Measurements from ENCODE around the gene DPH1. TPM values are rescaled to one million over a fixed set of nuclear protein-coding genes. Genes with fewer than 3 reads are reported as not detected.

Gene DPH1
- total and polyA plus RNA-seq, 2 donors, result 16.5 to 26.4 TPM

DNA sequence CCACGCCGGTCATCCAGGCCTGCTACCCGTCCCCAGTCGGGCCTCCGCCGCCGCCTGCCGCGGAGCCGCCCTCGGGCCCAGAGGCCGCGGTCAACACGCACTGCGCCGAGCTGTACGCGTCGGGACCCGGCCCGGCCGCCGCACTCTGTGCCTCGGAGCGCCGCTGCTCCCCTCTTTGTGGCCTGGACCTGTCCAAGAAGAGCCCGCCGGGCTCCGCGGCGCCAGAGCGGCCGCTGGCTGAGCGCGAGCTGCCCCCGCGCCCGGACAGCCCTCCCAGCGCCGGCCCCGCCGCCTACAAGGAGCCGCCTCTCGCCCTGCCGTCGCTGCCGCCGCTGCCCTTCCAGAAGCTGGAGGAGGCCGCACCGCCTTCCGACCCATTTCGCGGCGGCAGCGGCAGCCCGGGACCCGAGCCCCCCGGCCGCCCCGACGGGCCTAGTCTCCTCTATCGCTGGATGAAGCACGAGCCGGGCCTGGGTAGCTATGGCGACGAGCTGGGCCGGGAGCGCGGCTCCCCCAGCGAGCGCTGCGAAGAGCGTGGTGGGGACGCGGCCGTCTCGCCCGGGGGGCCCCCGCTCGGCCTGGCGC, 27.3 kb downstream of the DPH1 start:
- DNase-seq (ENCODE audit: low read depth in 6 of 9, low spot score in 9 of 9), result no peak
- WGBS, result 7% methylated on average over 81 of the region's 81 CpGs
- Histone ChIP-seq H3K4me3 (ENCODE audit: low read length in 2 of 2) (peak overlapping the region in 1 of 2 donors; percentile 45), H3K9me3 (ENCODE audit: control insufficient read depth in 2 of 2, insufficient read depth in 1 of 2, low read length in 1 of 2) (peaks cover 1 to 14% of the 10 kb centered on the region in 2 donors), H3K4me1 (ENCODE audit: control insufficient read depth in 2 of 2, insufficient read depth in 2 of 2, low read length in 2 of 2) (peaks cover 42 to 54% of the 10 kb centered on the region in 2 donors), H3K27me3 (ENCODE audit: control insufficient read depth in 2 of 2, insufficient read depth in 1 of 2, low read length in 1 of 2) (peaks cover 77 to 90% of the 10 kb centered on the region in 2 donors), H3K36me3 (ENCODE audit: control insufficient read depth in 2 of 2, insufficient read depth in 2 of 2, low read length in 1 of 2) (peaks cover 11 to 18% of the 10 kb centered on the region in 2 donors), H3K27ac (ENCODE audit: low read depth in 1 of 2, low read length in 1 of 2) (peak overlapping the region in 1 of 2 donors; percentile 13)

DNA sequence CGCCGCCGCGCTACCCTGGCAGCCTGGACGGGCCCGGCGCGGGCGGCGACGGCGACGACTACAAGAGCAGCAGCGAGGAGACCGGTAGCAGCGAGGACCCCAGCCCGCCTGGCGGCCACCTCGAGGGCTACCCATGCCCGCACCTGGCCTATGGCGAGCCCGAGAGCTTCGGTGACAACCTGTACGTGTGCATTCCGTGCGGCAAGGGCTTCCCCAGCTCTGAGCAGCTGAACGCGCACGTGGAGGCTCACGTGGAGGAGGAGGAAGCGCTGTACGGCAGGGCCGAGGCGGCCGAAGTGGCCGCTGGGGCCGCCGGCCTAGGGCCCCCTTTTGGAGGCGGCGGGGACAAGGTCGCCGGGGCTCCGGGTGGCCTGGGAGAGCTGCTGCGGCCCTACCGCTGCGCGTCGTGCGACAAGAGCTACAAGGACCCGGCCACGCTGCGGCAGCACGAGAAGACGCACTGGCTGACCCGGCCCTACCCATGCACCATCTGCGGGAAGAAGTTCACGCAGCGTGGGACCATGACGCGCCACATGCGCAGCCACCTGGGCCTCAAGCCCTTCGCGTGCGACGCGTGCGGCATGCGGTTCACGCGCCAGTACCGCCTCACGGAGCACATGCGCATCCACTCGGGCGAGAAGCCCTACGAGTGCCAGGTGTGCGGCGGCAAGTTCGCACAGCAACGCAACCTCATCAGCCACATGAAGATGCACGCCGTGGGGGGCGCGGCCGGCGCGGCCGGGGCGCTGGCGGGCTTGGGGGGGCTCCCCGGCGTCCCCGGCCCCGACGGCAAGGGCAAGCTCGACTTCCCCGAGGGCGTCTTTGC, 28.0 kb downstream of the DPH1 start:
- H3K27ac ChIP-seq (ENCODE audit: low read depth in 1 of 2, low read length in 1 of 2), result peak overlapping the region in 1 of 2 donors; percentile 49
- peaks cover 42 to 53% of the 10 kb centered on the region in 2 donors for H3K4me1 ChIP-seq (ENCODE audit: control insufficient read depth in 2 of 2, insufficient read depth in 2 of 2, low read length in 2 of 2)
- peak overlapping the region in 1 of 2 donors; percentile 45 for H3K4me3 ChIP-seq (ENCODE audit: low read length in 2 of 2)
- H3K9me3 ChIP-seq (ENCODE audit: control insufficient read depth in 2 of 2, insufficient read depth in 1 of 2, low read length in 1 of 2), result peaks cover 1 to 14% of the 10 kb centered on the region in 2 donors
- H3K27me3 ChIP-seq (ENCODE audit: control insufficient read depth in 2 of 2, insufficient read depth in 1 of 2, low read length in 1 of 2), result peaks cover 75 to 88% of the 10 kb centered on the region in 2 donors
- DNase-seq (ENCODE audit: low read depth in 6 of 9, low spot score in 9 of 9), result peak in 1 of 9 donors; percentile 59
- H3K36me3 ChIP-seq (ENCODE audit: control insufficient read depth in 2 of 2, insufficient read depth in 2 of 2, low read length in 1 of 2), result peaks cover 11 to 23% of the 10 kb centered on the region in 2 donors
- 27% methylated on average over 98 of the region's 98 CpGs for WGBS

DNA sequence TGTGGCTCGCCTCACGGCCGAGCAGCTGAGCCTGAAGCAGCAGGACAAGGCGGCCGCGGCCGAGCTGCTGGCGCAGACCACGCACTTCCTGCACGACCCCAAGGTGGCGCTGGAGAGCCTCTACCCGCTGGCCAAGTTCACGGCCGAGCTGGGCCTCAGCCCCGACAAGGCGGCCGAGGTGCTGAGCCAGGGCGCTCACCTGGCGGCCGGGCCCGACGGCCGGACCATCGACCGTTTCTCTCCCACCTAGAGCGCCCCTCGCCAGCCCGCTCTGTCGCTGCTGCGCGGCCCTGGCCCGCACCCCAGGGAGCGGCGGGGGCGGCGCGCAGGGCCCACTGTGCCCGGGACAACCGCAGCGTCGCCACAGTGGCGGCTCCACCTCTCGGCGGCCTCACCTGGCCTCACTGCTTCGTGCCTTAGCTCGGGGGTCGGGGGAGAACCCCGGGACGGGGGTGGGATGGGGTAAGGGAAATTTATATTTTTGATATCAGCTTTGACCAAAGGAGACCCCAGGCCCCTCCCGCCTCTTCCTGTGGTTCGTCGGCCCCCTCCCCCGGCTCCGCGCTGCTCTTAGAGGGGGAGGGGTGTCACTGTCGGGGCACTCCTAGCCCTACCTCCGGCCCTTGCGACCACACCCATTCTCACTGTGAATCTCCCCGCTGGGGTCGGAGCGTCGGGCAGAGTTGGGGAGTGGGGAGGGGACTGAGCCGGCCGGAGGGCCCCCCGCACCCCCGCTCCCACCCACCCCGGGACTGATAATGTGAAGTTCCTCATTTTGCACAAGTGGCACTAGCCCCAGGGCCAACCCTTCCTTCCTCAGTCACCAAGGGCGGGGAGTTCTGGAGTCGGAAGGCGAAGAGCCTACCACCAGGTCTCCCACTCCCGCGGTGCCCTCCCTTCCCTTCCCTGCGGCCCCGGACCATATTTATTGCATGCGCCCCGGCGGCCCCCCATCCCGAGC, 28.9 kb downstream of the DPH1 start:
- Histone ChIP-seq H3K4me3 (ENCODE audit: low read length in 2 of 2) (peak overlapping the region; percentile 1 to 29), H3K36me3 (ENCODE audit: control insufficient read depth in 2 of 2, insufficient read depth in 2 of 2, low read length in 1 of 2) (peaks cover 19 to 31% of the 10 kb centered on the region in 2 donors), H3K27ac (ENCODE audit: low read depth in 1 of 2, low read length in 1 of 2) (peak overlapping the region in 1 of 2 donors; percentile 69), H3K27me3 (ENCODE audit: control insufficient read depth in 2 of 2, insufficient read depth in 1 of 2, low read length in 1 of 2) (peaks cover 66 to 79% of the 10 kb centered on the region in 2 donors), H3K9me3 (ENCODE audit: control insufficient read depth in 2 of 2, insufficient read depth in 1 of 2, low read length in 1 of 2) (peaks cover 1 to 14% of the 10 kb centered on the region in 2 donors), H3K4me1 (ENCODE audit: control insufficient read depth in 2 of 2, insufficient read depth in 2 of 2, low read length in 2 of 2) (peaks cover 35 to 48% of the 10 kb centered on the region in 2 donors)
- peak in 2 of 9 donors; percentile 64 to 69 for DNase-seq (ENCODE audit: low read depth in 6 of 9, low spot score in 9 of 9)
- WGBS, result 3% methylated on average over 78 of the region's 78 CpGs

DNA sequence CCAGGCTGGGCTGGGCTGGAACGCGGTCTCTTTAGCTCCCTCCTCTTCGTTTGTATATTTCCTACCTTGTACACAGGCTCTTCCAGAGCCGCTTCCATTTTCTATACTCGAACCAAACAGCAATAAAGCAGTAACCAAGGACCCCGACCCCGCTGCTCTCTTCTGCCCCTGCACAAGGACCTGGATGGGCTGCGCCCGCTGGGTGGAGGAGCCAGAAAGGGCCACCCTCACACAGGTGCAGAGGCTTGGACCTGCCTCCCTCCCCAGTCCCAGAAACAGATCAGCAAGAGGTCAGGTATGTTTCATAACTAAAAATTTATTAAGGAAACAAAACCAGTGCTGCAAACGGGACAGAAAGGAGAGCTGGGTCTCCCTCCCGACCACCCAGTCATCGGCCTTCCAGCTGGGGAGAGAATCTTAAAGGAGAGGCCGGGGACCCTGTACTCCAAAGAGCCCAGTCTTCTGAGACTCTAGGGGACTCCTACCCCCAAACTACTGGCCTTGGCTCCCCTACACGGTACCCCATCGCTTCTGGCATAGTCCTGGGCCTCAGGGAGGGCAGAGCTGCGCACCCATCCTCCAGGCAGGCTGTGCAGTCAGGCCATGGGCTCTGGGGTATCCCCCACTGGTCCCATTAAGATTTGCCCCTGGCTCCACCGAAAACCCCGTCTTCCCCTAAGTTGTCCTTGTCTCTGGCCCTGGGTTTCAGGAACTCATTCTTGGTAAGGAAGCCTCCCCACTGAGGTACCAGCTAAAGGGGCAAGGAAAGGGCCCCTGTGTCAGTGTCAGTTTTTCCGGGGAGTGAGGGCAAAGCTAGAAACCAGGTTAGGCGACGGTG, 29.8 kb downstream of the DPH1 start:
- WGBS, result 54% methylated on average over 21 of the region's 21 CpGs
- Histone ChIP-seq H3K9me3 (ENCODE audit: control insufficient read depth in 2 of 2, insufficient read depth in 1 of 2, low read length in 1 of 2) (peaks cover 1 to 14% of the 10 kb centered on the region in 2 donors), H3K36me3 (ENCODE audit: control insufficient read depth in 2 of 2, insufficient read depth in 2 of 2, low read length in 1 of 2) (peaks cover 28 to 37% of the 10 kb centered on the region in 2 donors), H3K27me3 (ENCODE audit: control insufficient read depth in 2 of 2, insufficient read depth in 1 of 2, low read length in 1 of 2) (peaks cover 57 to 70% of the 10 kb centered on the region in 2 donors), H3K4me1 (ENCODE audit: control insufficient read depth in 2 of 2, insufficient read depth in 2 of 2, low read length in 2 of 2) (peaks cover 29 to 48% of the 10 kb centered on the region in 2 donors), H3K27ac (ENCODE audit: low read depth in 1 of 2, low read length in 1 of 2) (peak overlapping the region in 1 of 2 donors; percentile 51), H3K4me3 (ENCODE audit: low read length in 2 of 2) (peak overlapping the region in 1 of 2 donors; percentile 29)
- DNase-seq (ENCODE audit: low read depth in 6 of 9, low spot score in 9 of 9), result no peak

DNA sequence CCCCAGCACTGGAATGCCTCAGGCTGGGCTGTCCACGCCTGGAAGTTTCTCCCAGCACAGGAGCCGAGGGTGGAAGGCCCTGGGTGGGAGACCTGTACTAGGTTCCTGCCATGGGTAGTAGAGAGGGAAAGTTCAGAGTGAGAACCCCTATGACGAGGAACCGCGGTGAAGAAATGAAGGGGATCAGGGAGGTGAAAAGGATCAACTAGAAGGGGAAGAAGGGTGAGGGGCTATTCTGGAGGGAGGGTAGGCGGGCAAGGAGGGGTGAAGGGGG, 30.4 kb downstream of the DPH1 start:
- Histone ChIP-seq H3K4me1 (ENCODE audit: control insufficient read depth in 2 of 2, insufficient read depth in 2 of 2, low read length in 2 of 2) (peaks cover 24 to 48% of the 10 kb centered on the region in 2 donors), H3K36me3 (ENCODE audit: control insufficient read depth in 2 of 2, insufficient read depth in 2 of 2, low read length in 1 of 2) (peaks cover 34 to 42% of the 10 kb centered on the region in 2 donors)

DNA sequence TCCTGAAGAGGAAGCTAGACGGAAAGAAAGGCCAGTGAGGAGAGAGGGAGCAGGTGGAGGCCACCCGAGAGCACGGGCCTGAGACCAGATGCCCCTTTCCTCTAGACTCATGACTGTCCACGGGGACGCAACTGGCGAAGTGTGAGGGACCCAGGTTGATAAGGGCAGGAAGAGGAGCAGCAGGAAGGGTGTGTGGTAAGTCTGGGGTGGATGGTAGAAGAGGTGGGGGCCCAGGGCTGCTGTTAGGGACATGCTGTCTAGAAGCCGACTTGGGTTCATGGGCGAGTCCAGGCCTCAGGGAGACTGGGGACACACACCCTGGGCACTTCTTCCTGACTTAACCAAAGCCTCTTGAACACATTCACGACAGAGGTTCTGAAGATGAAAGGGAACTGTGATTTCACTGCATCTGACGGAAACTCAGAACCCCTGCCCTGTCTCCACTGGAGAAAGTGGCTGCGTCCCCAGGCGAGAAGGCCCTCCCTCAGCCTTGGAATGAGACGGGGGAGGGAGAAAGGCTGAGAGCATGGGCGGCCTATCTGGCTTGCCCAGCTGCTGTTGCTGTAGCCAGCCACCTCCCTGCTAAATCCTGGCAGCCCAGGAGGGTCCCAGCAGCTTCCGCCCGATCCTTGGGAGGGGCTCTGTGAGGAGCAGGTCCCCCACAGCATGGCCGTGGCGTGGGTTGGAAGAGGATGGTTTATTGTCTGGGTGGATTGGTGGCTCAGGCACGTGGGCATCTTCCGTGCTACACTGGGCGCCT, 30.9 kb downstream of the DPH1 start:
- H3K9me3 ChIP-seq (ENCODE audit: control insufficient read depth in 2 of 2, insufficient read depth in 1 of 2, low read length in 1 of 2), result peaks cover 1 to 14% of the 10 kb centered on the region in 2 donors
- H3K27me3 ChIP-seq (ENCODE audit: control insufficient read depth in 2 of 2, insufficient read depth in 1 of 2, low read length in 1 of 2), result peaks cover 47 to 59% of the 10 kb centered on the region in 2 donors
- WGBS, result 92% methylated on average over 21 of the region's 21 CpGs
- peaks cover 39 to 48% of the 10 kb centered on the region in 2 donors for H3K36me3 ChIP-seq (ENCODE audit: control insufficient read depth in 2 of 2, insufficient read depth in 2 of 2, low read length in 1 of 2)
- peak overlapping the region; percentile 51 to 57 for H3K27ac ChIP-seq (ENCODE audit: low read depth in 1 of 2, low read length in 1 of 2)
- no peak overlapping the region for H3K4me3 ChIP-seq (ENCODE audit: low read length in 2 of 2)
- DNase-seq (ENCODE audit: low read depth in 6 of 9, low spot score in 9 of 9), result no peak
- peaks cover 21 to 51% of the 10 kb centered on the region in 2 donors for H3K4me1 ChIP-seq (ENCODE audit: control insufficient read depth in 2 of 2, insufficient read depth in 2 of 2, low read length in 2 of 2)

More for the DNA sequence above, 30.4 kb downstream of the DPH1 start:
- peaks cover 52 to 64% of the 10 kb centered on the region in 2 donors for H3K27me3 ChIP-seq (ENCODE audit: control insufficient read depth in 2 of 2, insufficient read depth in 1 of 2, low read length in 1 of 2)
- no peak overlapping the region for H3K4me3 ChIP-seq (ENCODE audit: low read length in 2 of 2)
- 96% methylated on average over 6 of the region's 6 CpGs for WGBS
- peak overlapping the region; percentile 32 to 51 for H3K27ac ChIP-seq (ENCODE audit: low read depth in 1 of 2, low read length in 1 of 2)
- H3K9me3 ChIP-seq (ENCODE audit: control insufficient read depth in 2 of 2, insufficient read depth in 1 of 2, low read length in 1 of 2), result peaks cover 1 to 14% of the 10 kb centered on the region in 2 donors
- DNase-seq (ENCODE audit: low read depth in 6 of 9, low spot score in 9 of 9), result no peak

DNA sequence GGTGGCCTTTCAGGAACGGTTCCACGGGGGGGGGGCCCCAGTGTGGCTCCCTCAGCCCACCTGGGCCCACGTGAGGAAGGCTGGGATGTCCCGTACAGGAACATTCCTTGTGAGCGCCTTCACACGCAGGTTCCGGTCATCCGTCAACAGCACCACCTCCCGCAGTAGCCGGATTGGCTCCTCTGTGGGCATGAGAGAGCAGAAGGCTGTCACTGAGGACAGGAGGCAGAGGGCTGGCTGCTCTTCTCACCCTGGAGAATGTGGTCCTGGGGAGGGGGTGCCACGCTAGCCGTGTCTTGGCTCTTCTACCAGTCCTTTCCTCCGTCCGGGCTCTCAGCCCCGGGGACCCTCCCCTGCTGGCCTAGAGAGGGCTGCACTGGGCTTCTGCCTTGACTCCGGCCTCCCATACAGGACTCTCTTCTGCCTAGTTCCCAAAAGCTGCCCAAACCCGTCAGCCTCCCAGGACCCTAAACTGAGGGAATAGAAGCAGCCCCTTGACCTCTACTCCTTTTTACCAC, 31.5 kb downstream of the DPH1 start:
- Histone ChIP-seq H3K27me3 (ENCODE audit: control insufficient read depth in 2 of 2, insufficient read depth in 1 of 2, low read length in 1 of 2) (peaks cover 40 to 52% of the 10 kb centered on the region in 2 donors), H3K27ac (ENCODE audit: low read depth in 1 of 2, low read length in 1 of 2) (peak overlapping the region; percentile 51 to 57), H3K4me3 (ENCODE audit: low read length in 2 of 2) (no peak overlapping the region), H3K4me1 (ENCODE audit: control insufficient read depth in 2 of 2, insufficient read depth in 2 of 2, low read length in 2 of 2) (peaks cover 14 to 47% of the 10 kb centered on the region in 2 donors), H3K36me3 (ENCODE audit: control insufficient read depth in 2 of 2, insufficient read depth in 2 of 2, low read length in 1 of 2) (peaks cover 45 to 54% of the 10 kb centered on the region in 2 donors), H3K9me3 (ENCODE audit: control insufficient read depth in 2 of 2, insufficient read depth in 1 of 2, low read length in 1 of 2) (peaks cover 1 to 10% of the 10 kb centered on the region in 2 donors)
- DNase-seq (ENCODE audit: low read depth in 6 of 9, low spot score in 9 of 9), result no peak
- whole genome bisulfite sequencing, result 90% methylated on average over 17 of the region's 17 CpGs
